ENCODE measurements around the gene TOPORS.

DNA sequence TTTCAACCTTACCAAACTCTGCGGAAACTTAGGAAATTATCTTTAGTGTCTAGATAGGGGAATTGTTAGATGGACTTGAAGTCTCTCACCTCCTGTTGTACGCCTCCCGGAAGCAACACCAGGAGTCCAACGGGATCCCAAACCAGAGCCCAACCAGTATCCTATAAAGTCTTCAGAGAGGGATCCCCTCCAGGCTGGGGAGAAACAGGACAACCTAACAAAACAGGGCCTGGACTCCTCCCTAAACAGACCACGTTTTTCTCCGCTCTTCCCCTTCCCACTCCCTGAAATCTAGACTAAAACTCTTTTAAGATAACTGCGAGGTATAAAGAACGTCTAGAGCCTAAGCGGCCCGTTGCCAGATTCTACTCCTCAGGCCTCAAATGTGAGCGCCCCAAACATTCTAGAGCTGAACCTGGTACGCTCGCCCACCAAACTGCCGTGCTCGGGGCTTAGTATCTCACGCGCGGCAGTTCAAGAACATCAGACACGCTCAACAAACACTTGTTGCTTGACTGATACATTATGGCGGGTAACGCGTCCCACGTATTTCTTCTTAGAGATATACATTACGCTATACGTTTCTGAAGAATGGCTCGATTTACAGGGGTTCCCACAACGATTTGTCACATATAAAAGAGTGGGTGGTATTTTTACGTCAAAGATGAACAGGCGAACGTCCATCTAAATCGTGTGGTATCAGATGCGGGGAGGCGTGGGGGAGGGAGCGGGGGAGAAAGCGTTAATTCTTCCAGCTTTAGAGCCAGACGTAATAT lies 922 bp downstream of the TOPORS start:
- no peak for TF ChIP-seq CTCF (IDR thresholded peaks at IDR 0.05; ENCODE audit: low read length)
- TF ChIP-seq EZH2 (optimal IDR thresholded peaks at IDR 0.05; ENCODE audit: low read depth, low read length): no peak
- no peak for TF ChIP-seq EZH2phosphoT487 (IDR thresholded peaks at IDR 0.05; ENCODE audit: low read length)

All from MM.1S (cell line).